Right kidney (tissue), 9 donors: ENCODE measurements around the gene ALDH3A1.
"Not testable (repeated sequence)": the region's sequence is repeated elsewhere in the genome, so short reads cannot be mapped to it uniquely, and the experiment has no call there.

ENCODE experiments used
- DNase-seq: peaks from one replicate; pipeline ENCODE4 v3.0.0-alpha.2; 2016
- long read RNA-seq, 8 donors: transcript quantifications; one replicate each; lab custom pipeline, GENCODE V29; 2026

Gene ALDH3A1
- long read RNA-seq, donor 1 = 0 reads
- long read RNA-seq, donor 2 = 0 reads
- long read RNA-seq, donor 3 = 0 reads
- long read RNA-seq, donor 4 = 0 reads
- long read RNA-seq, donor 5 = 0 reads
- long read RNA-seq, donor 6, partial matches to known transcripts = 0 of 1 reads
- long read RNA-seq, donor 6, other reads (novel, unspliced or antisense) = 0 of 1 reads
- long read RNA-seq, donor 7 = 0 reads
- long read RNA-seq, donor 8 = 0 reads

GRCh38 chr17:19747829-19748806 lies at the start of gene ALDH3A1:
Gene ALDH3A1 (minus strand): TSS chr17:19748298. CDS start chr17:19745129, 3,169 bp downstream.
- peak; percentile 52 for DNase-seq

DNA sequence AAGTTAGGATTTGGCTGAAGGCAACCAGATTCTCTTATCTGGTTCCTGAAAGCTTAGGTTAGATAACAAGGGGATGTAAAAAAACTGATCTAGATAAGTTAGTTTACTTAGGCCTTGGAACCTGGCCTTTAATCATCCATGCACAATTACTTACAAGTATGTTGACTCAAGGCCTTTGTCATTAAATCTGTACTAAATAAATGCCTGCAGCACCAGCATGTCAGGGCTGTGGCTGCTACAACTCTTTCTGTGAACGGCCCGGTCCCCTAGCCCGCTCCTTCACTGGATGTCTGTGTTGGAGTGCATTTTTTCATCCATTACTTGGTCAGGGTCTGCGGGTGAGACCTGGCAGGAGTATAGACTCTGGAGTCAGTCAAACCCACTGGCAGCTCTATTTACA lies 48.4 kb upstream of the ALDH3A1 start:
- DNase-seq = no peak

- no peak for DNase-seq
Observed at GRCh38 chr17:19791918-19792550, 43.9 kb upstream of the ALDH3A1 start.

GRCh38 chr17:19787733-19788357 lies 39.7 kb upstream of the ALDH3A1 start:
- DNase-seq = no peak

GRCh38 chr17:19785854-19786253 lies 37.8 kb upstream of the ALDH3A1 start:
- DNase-seq = no peak

- DNase-seq = no peak
Observed at GRCh38 chr17:19781488-19782458, 33.7 kb upstream of the ALDH3A1 start.

GRCh38 chr17:19780846-19781245 lies 32.7 kb upstream of the ALDH3A1 start:
- DNase-seq = no peak

DNA sequence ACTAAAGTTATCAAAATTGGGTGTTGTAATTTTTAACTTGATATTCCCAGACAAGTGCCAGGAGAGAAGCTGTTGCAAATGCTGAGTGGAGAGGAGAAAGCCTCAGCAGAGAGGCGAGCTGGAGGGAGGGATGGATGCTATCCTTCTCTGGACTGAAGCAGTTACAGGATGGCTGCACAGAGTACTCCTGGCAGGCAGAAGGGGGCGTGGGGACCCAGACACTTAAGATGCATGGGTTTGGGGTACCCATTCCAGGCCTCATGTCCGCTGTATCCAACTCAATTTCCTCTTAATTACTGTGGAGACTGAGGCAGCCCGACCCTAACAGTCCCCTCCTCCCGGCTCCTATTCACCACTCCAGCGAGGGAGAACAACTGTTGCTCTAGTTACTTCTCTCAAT lies 25.4 kb upstream of the ALDH3A1 start:
- no peak for DNase-seq

- DNase-seq = no peak
Observed at GRCh38 chr17:19771971-19772630, 24.0 kb upstream of the ALDH3A1 start.

DNA sequence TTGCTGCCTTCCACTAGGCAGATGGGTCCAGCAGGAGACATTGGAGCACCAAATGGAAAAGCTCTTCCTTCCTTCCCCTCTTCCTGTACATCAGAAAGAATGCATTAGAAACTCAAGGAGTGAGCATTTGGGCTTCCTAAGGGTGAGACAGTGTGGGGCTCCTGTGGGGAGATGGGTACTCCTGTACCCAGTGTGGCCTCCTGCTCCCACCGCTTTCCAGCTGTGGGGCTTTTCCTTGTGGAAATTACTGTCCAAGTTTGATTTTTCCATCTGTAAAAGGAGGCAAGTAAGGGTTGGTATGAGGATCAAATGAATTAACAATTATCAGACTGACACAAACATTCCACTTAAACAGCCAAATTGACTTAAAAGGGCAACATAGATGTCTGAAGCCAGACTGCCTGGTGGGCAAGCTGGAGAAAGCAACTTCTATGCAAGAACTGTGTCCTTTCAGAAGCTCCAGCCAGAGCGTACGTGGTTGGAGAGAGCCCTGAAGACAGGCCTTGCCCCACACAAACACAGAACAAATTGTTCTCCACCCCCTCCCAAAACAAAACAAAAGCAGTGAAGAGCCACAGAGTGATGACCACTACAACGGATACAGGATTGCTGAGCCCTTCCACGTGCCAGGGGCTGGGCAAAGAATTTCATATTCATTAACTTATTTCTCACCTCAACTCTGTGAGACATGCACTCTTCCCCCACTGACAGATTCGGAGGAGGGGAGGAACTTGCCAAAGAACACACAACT lies 23.1 kb upstream of the ALDH3A1 start:
- DNase-seq = no peak

- DNase-seq = no peak
Observed at GRCh38 chr17:19769946-19770652, 22.0 kb upstream of the ALDH3A1 start.

GRCh38 chr17:19768046-19768782 lies 20.1 kb upstream of the ALDH3A1 start:
- no peak for DNase-seq

- peak; percentile 69 for DNase-seq
Observed at GRCh38 chr17:19766421-19767270, 18.5 kb upstream of the ALDH3A1 start.

GRCh38 chr17:19766016-19766415 lies 17.9 kb upstream of the ALDH3A1 start:
- DNase-seq = no peak

DNA sequence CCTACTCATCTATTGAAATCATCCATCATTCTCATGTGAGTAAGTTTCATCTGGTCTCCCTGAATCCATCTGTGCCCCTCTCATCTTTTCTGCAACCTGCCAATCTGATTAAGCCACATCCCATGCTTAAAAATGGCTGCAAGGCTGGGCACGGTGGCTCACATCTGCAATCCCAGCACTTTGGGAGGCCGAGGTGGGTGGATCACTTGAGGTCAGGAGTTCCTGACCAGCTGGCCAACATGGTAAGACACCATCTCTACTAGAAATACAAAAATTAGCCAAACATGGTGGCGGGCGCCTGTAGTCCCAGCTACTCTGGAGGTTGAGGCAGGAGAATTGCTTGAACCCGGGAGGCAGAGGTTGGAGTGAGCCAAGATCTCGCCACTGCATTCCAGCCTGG lies 15.9 kb upstream of the ALDH3A1 start:
- not testable (repeated sequence) for DNase-seq

DNA sequence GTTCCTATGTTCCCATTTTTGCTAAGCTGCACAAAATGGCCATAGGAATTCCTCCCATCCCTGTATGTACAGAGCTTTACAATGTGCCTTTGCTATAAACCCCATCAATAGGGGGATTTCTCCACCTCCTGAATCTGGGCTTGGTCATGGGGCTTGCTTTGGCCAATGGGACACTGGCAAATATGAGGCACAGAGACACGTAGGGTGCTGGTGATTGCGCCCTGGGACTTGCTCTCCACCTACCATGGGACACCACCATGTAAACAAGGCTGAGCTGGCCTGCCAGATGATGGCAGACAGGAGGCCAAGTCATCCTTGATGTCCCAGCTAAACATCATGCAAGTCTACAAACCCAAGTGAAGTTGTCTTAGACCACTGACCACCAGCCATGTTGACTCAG lies 15.3 kb upstream of the ALDH3A1 start:
- no peak for DNase-seq

DNA sequence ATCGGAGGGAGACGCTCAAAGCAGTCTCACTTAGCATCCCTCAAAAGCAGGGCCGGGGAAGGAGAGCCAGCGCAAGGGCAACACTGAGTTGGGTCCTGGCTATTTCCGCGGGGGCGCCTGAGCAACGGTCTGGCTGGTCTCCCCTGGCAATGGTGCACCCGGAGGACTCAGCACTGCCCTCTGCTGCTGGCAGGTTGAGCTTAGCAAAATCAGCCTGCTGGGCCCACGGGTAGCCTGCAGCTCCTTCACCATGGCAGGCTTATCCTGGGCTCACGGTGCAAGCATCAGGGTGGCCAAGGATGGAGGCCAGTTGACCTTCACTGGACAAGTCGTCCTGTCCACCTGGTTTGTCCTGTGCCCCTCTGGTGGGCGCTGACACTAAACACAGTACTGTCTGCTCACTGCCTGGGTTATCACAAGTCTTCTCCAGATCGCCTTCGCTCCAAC lies 14.4 kb upstream of the ALDH3A1 start:
- DNase-seq = peak; percentile 57

DNA sequence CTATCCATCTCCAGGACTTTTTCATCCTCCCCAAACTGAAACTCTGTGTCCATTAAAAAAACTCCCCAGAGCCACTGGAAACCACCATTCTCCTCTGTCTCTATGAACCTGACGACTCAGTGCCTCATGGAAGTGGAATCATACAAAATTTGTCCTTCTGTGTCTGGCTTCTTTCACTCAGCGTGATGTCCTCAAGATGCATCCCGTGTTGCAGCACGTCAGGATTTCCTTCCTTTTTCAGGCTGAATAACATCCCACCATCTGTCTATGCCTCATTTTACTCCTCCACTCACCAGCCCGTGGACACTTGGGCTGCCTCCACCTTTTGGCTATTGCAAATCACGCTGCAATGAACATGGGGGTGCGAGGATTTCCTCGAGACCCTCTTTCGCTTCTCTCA lies 12.6 kb upstream of the ALDH3A1 start:
- DNase-seq = no peak
